Right lung (tissue), 10 donors: ENCODE data around the gene ANKLE2. TPM values are rescaled to one million over a fixed set of nuclear protein-coding genes. Genes with fewer than 3 reads are reported as not detected.
"Not testable (repeated sequence)": the region's sequence is repeated elsewhere in the genome, so short reads cannot be mapped to it uniquely, and the experiment has no call there.

Experiments
- DNase-seq, 2 donors: peaks; one replicate each; pipeline ENCODE4 v3.0.0-alpha.2; 2013
- long read RNA-seq, 8 donors: transcript quantifications; one replicate each; lab custom pipeline, GENCODE V29; 2026
- polyA plus RNA-seq, 5 donors: library from polyadenylated mRNA; unstranded; fragments of 120-200 nt; gene quantifications; one replicate each; pipeline versions ENCODE4 v1.2.1 to v1.2.3, GENCODE V29; 2013; ENCODE audit warnings: inconsistent platforms in 1 of 5, low replicate concordance in 1 of 5; ENCODE audit not compliant: insufficient read length in 5 of 5, insufficient read depth in 1 of 5

ANKLE2 gene
- polyA plus RNA-seq, result 10 to 100 TPM; 64.1 to 84.7 (median 75.1) TPM
- long read RNA-seq, donor 1, full-length matches to known transcripts, result 13 of 26 reads
- long read RNA-seq, donor 1, partial matches to known transcripts, result 13 of 26 reads
- long read RNA-seq, donor 1, other reads (novel, unspliced or antisense), result 0 of 26 reads
- long read RNA-seq, donor 2, full-length matches to known transcripts, result 6 of 6 reads
- long read RNA-seq, donor 2, partial matches to known transcripts, result 0 of 6 reads
- long read RNA-seq, donor 2, other reads (novel, unspliced or antisense), result 0 of 6 reads
- long read RNA-seq, donor 3, full-length matches to known transcripts, result 6 of 17 reads
- long read RNA-seq, donor 3, partial matches to known transcripts, result 11 of 17 reads
- long read RNA-seq, donor 3, other reads (novel, unspliced or antisense), result 0 of 17 reads
- long read RNA-seq, donor 4, full-length matches to known transcripts, result 8 of 8 reads
- long read RNA-seq, donor 4, partial matches to known transcripts, result 0 of 8 reads
- long read RNA-seq, donor 4, other reads (novel, unspliced or antisense), result 0 of 8 reads
- long read RNA-seq, donor 5, full-length matches to known transcripts, result 11 of 11 reads
- long read RNA-seq, donor 5, partial matches to known transcripts, result 0 of 11 reads
- long read RNA-seq, donor 5, other reads (novel, unspliced or antisense), result 0 of 11 reads
- long read RNA-seq, donor 6, full-length matches to known transcripts, result 12 of 247 reads
- long read RNA-seq, donor 6, partial matches to known transcripts, result 138 of 247 reads
- long read RNA-seq, donor 6, other reads (novel, unspliced or antisense), result 97 of 247 reads
- long read RNA-seq, donor 7, full-length matches to known transcripts, result 7 of 20 reads
- long read RNA-seq, donor 7, partial matches to known transcripts, result 13 of 20 reads
- long read RNA-seq, donor 7, other reads (novel, unspliced or antisense), result 0 of 20 reads
- long read RNA-seq, donor 8, full-length matches to known transcripts, result 5 of 5 reads
- long read RNA-seq, donor 8, partial matches to known transcripts, result 0 of 5 reads
- long read RNA-seq, donor 8, other reads (novel, unspliced or antisense), result 0 of 5 reads

DNA sequence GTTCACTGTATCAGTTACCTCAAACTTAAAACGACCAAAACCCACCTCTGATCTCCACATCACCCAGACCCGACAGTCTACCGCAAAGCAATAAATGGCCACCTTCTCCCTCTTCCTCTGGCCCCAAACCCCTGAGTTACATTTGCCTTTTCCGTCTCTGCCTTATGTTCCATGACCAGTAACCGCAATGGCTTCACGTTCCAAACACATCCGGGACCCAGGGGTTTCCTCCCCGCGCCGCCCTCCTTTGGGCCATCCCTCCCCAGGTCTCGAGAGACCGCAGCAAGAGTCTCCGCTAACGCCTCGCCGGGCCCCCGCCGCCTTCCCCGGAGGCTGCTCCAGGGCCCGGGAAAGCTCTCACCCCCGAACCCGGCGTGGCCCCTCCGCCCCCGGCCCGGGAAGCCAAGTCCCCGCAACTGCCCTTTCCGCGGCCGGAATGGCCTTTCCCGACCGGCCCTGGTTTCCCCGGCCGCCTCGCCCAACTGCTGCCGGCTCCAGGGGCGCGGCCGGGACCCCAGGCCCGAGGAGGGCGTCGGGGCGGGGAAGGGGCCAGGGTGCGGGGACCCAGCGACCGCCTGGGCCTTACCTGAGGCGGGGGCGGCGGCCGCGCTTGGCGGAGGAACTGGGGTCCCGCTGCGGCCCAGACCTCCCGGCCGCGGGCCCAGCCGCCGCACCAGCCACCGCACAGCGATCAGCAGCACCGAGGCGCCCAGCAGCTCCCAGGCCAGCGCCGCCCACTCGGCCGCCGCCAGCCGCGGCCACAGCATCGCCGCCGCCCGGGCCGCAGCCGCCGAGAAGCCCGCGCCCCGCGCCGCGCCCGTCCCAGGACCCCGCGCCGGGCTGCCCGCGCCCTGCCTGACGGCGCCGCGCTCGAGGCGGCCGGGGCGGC, at the start of gene ANKLE2:
Gene ANKLE2, minus strand, starts transcription at position 801 of the 889 bp plus-strand sequence. Its CDS starts 34 bp downstream, at position 767.
- DNase-seq, result no peak

DNA sequence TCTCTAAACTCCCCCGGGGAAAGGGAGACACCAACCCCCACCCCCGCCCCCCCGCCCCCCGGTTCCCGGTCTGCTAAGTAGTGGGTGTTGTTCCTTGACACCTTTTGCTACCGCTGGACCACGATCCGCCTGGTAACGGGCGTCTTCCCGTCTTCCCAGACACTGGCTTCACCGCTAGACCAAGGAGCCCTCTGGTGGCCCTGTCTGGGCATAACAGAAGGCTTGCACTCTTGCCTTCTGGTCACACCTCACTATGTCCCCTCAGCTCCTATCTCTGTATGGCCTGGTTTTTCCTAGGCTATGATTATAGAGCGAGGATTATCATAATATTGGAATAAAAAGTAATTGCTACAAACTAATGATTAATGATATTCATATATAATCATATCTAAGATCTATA, 47.8 kb upstream of the ANKLE2 start:
- not testable (repeated sequence) for DNase-seq

DNA sequence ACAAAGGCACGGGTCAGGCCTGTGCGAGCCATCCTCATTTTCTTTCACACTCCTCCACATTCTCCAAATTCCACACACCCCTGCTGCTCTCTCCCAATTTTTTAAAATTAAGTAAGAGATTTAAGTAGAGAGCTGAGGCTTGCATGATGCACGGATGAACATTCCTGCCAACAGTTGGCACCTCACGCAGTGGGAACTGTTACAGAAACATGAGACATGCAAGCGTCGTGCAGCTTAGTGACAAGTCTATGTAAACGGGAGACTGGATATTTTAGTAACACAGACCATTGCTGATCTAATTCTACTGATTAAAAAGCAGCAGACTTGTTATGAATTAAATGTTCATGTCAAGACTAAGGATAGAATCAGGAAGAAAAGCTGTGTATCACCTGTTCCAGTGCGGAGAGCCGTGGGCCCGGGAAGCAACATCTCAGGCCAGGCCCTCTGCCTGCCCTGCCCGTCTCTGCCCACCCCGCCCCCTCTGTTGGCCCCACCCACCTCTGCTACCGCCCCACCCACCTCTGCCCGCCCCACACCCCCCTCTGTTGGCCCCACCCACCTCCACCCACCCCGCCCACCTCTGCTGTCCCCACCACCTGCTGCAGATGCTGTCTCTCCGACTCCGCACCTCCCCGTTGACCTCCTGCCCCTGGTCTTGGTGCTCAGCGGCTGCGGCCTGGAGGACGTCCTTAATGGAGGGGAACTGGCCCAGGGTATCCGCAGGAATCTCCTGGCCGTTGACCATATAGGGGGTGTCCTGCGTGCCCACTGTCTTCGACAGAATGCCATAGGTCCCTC, 45.9 kb upstream of the ANKLE2 start:
- no peak for DNase-seq

DNA sequence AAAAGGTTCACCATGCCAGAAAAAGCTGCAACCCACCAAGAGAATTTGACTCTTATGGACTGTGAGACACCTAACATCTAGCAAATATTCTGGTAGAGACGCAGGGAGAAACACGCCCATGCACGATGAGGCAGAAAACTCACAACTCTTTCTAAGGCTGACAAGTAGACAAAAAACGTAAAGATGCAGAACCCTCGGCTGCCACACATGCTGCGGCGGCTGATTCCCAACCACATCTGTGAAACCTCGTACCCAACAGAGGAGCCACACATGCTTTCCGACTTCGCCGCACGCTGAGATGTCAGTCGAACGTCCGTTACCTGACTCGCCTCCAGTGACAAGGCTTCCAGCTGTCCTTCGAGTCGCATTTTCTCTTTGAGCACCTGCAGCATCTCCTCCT, 45.2 kb upstream of the ANKLE2 start:
- DNase-seq, result no peak

DNA sequence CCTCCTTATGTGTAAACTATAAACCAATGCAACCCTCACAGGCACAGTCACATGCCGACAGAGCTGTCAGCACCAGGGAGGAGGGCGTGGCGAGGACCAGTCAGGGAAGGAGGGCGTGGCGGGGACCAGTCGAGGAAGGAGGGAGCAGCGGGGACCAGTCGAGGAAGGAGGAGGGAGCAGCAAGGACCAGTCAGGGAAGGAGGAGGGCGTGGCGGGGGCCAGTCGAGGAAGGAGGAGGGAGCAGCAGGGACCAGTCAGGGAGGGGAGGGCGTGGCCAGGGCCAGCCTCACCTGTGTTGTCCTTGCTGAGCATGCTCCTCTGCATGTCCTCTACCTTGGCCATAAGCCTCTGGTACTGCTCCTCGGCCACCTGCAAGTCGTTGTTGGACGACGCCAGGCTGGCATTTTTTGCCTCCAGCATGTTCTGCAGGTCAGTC, 42.8 kb upstream of the ANKLE2 start:
- no peak for DNase-seq

DNA sequence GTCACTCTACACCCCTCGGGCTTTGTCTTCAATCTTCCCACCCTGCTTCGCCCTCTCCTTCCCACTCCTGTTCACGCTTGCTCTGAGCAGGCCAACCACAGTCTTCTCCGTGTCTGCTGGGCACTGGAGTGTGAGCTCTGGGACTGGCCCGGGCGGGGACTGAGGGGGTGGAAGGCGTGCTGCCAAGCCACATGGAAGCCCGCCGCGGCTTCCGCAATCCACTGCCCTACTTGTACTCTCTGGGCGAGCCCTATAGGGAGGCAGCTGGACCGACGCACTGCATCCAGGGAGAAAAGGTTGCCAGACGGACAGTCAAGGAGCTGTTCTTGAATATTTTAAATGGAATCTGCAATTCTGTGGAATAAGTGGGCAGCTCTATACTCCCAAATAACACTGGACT, 42.3 kb upstream of the ANKLE2 start:
- no peak for DNase-seq

DNA sequence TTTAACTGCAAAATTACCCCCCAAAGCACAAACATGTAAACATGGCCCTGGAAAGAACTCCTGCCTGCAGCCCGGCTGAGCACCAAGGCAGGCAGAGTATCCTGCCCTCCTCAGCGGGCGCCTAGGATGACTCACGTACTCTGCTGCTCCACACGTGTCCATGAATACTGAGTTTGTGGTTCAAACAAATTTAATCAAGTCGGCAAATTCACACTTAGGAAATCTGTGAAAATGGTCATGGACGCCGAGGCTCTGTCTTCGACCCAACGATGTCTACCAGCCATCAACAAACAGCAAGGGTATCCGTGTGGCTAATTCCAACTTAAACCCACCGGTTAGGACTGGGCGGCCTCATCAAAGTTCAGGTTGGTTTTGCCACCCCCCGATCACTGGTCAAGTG, 41.5 kb upstream of the ANKLE2 start:
- no peak for DNase-seq

DNA sequence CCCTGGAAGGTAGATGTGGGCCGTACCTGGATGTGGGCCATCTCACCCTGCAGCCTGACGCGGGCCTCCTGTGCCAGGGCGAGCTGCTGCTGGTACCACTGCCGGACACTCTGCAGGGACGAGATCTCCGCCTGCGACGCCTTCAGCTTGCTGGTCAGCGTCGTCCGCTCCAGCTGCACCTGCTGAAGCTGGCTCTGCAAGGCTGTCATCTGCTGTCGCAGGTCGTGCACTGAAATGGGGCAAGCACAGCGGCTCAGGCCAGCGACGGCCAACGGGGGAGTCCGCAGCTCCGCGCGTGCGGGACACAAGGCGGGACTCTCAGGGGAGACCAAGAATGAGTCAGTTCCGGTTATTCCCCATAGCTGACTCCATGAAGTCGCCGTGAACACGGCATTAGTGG, 40.1 kb upstream of the ANKLE2 start:
- no peak for DNase-seq

DNA sequence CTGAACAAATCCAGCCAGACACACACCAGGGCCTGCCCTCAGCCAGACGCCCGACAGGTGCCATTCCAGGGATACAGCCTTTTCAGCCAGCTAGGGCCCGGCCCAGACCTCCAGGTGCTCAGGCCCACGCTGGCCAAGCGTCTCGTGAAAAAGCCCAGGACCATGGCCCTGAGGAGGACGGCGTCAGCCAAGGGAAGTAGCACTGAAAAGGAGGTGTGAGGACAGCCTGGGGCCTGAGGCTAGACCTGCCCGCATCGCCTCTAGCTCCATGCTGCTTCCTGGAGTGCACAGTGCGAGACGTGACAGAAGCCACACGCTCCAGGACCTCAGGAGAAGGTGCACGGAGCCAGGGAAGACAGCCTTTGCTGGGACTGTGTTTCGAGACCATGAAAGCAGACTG, 37.2 kb upstream of the ANKLE2 start:
- DNase-seq, result no peak

DNA sequence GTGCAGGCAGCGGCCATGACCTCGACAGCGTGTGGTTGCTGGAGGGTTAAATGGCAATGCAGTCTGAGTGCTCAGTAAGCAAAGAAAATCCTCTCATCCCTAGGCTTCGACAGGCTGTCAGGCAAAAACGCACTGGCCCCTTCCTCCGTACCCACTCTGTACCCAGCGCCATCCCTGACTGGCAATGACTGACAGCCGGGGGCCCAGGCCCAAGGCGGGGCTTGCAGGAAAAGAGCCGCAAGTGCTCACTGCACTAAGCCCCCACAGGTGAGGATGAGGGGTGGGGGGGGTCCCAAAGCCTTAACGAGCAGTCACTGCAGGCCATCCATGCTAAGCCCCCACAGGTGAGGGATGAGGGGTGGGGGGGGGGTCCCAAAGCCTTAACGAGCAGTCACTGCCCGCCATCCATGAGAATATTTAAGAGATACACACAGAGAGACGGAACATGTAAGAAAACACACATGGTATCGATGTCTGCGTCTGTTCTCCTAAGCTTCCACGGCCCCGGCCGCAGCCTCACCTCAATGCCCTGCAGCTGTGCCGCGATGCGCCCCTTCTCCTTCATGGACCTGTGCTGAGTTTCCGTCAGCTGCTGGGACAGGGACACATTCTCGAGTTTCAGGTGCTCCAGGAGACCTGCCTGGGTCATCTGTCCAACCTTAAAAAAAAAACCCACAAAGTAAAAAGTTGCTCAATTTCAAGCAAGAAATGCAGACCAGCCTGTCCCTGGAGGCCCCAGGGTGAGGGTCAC, 36.4 kb upstream of the ANKLE2 start:
- DNase-seq, result no peak

DNA sequence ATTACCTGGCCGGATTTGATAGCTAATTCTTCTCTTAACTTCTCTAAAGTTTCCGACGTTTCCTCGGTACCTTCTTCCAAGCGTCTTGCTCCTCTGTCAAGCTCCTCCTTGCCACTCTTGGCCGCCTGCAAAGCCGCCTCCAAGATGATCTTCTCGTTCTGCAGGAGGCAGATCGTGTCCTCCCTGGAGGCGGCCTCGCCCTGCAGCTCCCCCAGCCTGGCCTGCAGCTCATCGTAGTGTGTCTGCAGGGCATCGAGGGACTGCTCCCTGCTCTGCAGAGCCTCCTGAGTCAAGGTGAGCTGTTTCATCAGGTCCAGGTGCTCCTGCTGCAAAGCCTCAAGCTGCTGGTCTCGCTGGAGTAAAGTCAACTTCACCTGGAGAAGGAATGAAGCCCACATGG, 34.2 kb upstream of the ANKLE2 start:
- DNase-seq, result no peak

DNA sequence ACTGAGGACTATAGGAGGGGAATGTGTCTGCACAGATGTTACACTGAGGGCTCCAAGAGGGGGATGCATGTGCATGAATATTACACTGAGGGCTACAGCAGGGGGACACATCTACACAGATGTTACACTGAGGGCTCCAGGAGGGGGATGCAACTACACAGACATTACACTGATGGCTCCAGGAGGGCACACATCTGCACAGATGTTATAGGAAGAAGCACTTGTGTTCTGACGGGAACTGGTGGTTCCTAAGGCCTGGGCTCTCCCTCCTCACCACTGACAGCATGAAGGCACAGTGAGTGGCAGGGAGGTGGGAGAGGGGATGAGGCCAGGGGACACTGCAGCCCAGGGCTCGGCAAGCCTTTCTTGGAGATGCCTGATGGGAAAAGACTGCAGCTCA, 30.3 kb upstream of the ANKLE2 start:
- DNase-seq, result not testable (repeated sequence)

DNA sequence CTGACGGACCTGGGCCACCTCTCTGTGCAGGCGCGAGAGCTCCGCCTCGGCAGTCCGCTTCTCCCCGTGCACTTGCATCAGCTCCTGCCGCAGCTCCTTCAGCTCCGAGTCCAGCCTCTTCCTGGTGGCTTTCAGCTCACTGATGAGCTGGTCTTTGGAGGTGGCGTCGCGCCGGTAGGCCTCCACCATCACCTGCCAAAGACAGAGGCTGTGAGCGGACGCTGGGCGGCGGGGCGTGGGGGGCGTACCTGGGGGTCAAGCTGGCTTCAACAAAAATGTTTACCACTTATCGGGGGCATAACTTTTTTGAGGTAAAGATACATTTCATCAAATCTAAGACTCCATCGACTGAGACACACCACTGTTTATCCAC, 27.5 kb upstream of the ANKLE2 start:
- DNase-seq, result no peak

DNA sequence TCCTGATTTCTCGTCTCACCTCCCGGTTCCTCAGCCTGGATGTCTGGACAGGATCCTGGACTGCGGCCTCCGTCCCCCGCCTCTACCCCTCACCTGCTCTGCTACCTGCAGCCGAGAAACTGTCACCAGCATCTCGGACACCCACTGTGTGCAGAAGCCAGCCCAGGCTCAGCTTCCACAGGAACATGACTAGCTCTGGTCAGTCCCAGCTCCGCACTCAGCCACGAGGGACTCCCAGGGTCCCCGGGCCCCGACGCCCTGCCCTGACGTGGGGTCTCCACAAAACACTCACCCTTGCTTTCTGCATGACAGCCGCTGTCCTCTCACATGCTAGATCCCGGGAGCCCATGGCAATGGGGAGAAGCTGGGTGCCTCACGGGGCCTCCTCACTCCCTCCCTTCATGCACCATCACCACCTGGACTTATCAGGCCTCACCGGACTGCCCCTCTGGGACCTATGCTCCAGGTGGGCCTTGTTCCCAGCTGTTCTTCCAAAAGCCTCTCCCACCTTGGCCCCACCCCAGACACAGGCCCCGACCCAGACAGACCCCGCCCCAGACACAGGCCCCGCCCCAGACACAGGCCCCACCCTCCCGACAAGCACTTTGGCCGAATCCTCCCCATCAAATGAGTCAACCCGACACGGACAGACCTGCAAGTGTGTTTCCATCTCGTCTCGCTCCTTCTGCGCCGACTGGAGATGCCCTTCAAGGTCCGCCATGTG, 26.9 kb upstream of the ANKLE2 start:
- DNase-seq, result no peak

DNA sequence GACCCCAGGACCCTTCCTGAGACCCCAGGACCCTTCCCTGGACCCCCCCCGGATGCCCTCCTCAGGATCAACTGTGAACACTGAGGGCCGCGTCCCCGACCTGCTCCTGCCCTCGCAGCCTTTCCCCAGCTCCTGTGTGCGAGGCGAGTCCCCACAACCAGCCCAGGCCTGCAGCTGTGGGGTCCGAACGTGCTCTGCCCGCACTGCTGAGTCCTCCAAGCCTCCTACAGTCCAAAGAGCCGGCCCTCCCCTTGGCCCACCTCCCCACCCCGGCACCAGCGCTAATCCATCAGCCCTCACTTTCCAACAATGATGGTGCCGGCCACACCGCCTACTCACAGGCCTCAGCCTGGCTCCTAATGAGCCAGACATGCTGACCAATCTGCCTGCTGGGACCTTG, 26.2 kb upstream of the ANKLE2 start:
- no peak for DNase-seq

DNA sequence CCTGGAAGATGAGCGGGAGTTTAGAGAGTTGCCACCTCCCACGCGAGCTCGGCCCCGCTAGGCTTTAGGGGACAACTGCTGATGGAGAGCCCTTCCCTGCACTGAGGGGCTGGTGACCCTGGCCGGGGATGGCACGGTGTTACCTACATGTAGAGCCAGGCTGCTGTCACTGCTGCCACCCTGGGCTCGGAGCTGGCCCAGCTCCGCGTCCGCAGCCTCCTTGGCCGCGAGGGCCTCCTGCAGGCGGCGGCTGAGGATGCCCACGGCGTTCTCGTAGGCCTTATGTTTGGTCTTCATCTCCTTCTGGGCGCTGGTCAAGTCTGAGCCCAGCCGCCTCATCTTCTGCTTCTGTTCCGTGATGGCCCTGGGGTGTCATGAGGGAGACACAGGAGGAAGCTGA, 24.6 kb upstream of the ANKLE2 start:
- DNase-seq, result no peak

DNA sequence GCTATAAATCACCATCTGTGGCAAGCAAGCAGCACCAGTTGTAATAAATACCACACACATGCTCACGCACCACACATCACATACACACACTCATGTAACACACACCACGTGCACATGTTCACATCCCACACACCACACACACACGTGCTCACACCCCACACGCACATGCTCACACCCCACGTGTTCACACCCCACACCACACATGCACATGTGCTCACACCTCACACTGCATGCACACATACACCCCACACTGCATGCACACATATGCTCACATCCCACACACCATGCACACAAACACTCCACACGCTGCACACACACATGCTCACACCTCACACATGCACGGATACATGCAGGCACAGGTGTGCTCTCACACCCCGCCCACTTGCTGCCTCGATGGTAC, 22.9 kb upstream of the ANKLE2 start:
- no peak for DNase-seq

DNA sequence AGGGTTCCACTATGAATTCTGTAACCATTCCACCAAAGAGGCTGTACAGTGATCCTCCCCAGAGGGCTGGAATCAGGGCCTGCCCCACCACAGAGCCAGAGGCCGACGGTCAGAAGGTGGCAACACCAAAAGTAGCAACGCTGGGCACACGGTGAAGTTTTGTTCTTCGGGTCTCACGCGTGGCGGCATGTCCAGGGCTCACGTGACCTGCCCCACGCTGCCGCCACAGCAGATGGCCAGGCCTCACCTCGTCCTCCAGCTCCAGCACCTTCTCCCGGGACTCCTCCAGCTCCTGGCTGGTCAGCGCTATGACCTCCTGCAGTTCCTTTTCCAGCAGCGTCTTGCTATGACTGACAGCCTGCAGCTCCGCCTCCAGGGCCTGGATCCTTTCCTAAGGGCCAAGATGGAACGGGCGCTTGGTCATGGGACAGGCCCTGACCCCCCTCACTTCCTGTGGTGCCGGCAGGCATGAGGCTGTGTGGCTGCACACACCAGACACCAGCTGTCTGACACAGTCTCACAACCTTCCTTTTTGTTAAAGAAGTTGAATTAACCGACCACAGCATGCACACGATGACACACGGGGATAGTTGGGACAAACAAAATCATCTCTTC, 22.4 kb upstream of the ANKLE2 start:
- no peak for DNase-seq

DNA sequence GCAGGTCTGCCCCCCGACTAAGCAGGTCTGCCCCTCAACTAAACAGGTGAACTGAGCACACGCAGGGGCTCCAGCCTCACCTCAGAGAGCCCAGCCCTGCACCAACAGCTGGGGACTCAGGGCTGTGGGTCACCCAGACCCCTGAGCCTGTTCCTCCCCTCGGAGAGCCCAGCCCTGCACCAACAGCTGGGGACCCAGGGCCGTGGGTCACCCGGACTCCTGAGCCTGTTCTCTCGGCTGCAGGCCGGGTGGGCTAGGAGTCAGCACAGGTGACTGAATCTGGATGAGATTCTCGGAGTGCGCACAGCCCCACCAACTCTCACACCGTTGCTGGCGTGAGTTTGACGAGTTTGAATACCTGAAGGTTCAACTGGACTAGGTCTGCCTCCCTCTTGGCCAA, 20.3 kb upstream of the ANKLE2 start:
- DNase-seq, result no peak
